ENCODE data around the gene CYP46A1.

DNA sequence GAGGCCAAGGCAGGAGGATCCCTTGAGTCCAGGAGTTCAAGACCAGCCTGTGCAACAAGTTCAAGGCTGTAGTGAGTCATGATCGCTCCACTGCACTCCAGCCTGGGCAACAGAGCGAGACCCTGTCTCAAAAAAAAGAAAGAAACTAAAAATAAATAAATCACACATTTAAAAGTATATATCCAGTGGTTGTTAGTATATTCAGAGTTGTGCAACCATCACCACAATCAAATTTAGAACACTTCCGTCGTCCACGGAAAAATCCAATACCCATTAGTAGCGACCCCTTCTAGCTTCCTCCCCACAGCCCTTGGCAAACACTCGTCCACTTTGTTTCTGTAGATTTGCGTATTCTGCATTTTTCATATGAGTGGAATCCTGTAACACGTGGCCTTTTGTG lies 64.4 kb downstream of the CYP46A1 start:
- TF ChIP-seq, protein P1, sequence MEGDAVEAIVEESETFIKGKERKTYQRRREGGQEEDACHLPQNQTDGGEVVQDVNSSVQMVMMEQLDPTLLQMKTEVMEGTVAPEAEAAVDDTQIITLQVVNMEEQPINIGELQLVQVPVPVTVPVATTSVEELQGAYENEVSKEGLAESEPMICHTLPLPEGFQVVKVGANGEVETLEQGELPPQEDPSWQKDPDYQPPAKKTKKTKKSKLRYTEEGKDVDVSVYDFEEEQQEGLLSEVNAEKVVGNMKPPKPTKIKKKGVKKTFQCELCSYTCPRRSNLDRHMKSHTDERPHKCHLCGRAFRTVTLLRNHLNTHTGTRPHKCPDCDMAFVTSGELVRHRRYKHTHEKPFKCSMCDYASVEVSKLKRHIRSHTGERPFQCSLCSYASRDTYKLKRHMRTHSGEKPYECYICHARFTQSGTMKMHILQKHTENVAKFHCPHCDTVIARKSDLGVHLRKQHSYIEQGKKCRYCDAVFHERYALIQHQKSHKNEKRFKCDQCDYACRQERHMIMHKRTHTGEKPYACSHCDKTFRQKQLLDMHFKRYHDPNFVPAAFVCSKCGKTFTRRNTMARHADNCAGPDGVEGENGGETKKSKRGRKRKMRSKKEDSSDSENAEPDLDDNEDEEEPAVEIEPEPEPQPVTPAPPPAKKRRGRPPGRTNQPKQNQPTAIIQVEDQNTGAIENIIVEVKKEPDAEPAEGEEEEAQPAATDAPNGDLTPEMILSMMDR (conservative IDR thresholded peaks at IDR 0.05) = no peak
- TF ChIP-seq EZH2 (IDR thresholded peaks at IDR 0.05; ENCODE audit: low read depth) = no peak
